Fibroblast of the aortic adventitia (primary cell): ENCODE results near the gene SCLT1. TPM values are rescaled to one million over a fixed set of nuclear protein-coding genes. Genes with fewer than 3 reads are reported as not detected.

Source experiments
- DNase-seq: peaks from one replicate; pipeline ENCODE4 v3.0.0-alpha.2; 2010; ENCODE audit warnings: low read depth
- H3K4me3 ChIP-seq: 2 replicates; pipeline ENCODE4 v1.5.1; 2011; ENCODE audit warnings: low read depth, mild to moderate bottlenecking, control low read depth, low read length, moderate library complexity
- total RNA-seq: library from RNA; depleted of rRNA; stranded (reverse); fragments of >200 nt; gene quantifications from 2 replicates; pipeline ENCODE4 v1.2.3, GENCODE V29; 2012; ENCODE audit warnings: low replicate concordance
- TF ChIP-seq, protein P1 (sequence below): IDR thresholded peaks from 2 replicates; pipeline ENCODE4 v1.5.1; 2011; ENCODE audit warnings: mild to moderate bottlenecking, low read length, control low read depth, inconsistent platforms; ENCODE audit not compliant: insufficient read depth

Gene SCLT1
- total RNA-seq, 1 donor = 16.0 TPM

DNA sequence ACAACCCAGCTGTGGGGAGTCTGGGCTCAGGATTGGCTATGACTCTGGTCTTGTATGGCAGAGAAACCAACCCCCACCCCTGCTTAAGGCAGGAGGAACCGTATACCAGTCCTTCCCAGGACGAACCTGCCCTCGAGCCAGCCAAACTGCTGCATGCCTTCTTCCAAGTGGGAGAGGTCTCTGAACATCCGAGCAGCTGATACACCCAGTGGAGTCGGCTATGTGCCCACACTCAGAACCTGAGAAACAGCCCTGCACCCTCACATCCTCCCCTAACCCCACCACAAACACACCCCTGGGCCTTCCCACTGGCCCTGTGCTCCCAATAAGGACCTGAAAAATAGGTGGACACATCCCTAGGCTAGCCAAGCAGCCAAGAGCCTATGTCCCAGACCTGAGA, 24.4 kb upstream of the SCLT1 start:
- no peak for DNase-seq
- H3K4me3 ChIP-seq = no peak overlapping the region
- TF ChIP-seq, protein P1, sequence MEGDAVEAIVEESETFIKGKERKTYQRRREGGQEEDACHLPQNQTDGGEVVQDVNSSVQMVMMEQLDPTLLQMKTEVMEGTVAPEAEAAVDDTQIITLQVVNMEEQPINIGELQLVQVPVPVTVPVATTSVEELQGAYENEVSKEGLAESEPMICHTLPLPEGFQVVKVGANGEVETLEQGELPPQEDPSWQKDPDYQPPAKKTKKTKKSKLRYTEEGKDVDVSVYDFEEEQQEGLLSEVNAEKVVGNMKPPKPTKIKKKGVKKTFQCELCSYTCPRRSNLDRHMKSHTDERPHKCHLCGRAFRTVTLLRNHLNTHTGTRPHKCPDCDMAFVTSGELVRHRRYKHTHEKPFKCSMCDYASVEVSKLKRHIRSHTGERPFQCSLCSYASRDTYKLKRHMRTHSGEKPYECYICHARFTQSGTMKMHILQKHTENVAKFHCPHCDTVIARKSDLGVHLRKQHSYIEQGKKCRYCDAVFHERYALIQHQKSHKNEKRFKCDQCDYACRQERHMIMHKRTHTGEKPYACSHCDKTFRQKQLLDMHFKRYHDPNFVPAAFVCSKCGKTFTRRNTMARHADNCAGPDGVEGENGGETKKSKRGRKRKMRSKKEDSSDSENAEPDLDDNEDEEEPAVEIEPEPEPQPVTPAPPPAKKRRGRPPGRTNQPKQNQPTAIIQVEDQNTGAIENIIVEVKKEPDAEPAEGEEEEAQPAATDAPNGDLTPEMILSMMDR = no peak

GRCh38 chr4:129113919-129114318, 20.6 kb upstream of the SCLT1 start:
- TF ChIP-seq, protein P1 = no peak
- DNase-seq = no peak
- no peak overlapping the region for H3K4me3 ChIP-seq

GRCh38 chr4:129113434-129113833, 20.1 kb upstream of the SCLT1 start:
- DNase-seq = no peak
- TF ChIP-seq, protein P1 = no peak
- no peak overlapping the region for H3K4me3 ChIP-seq

- DNase-seq = no peak
- TF ChIP-seq, protein P1 = no peak
- no peak overlapping the region for H3K4me3 ChIP-seq
These were observed 18.6 kb upstream of the SCLT1 start for GRCh38 chr4:129111919-129112318.

GRCh38 chr4:129110931-129111330, 17.6 kb upstream of the SCLT1 start:
- DNase-seq = no peak
- H3K4me3 ChIP-seq = no peak overlapping the region
- TF ChIP-seq, protein P1 = no peak

DNA sequence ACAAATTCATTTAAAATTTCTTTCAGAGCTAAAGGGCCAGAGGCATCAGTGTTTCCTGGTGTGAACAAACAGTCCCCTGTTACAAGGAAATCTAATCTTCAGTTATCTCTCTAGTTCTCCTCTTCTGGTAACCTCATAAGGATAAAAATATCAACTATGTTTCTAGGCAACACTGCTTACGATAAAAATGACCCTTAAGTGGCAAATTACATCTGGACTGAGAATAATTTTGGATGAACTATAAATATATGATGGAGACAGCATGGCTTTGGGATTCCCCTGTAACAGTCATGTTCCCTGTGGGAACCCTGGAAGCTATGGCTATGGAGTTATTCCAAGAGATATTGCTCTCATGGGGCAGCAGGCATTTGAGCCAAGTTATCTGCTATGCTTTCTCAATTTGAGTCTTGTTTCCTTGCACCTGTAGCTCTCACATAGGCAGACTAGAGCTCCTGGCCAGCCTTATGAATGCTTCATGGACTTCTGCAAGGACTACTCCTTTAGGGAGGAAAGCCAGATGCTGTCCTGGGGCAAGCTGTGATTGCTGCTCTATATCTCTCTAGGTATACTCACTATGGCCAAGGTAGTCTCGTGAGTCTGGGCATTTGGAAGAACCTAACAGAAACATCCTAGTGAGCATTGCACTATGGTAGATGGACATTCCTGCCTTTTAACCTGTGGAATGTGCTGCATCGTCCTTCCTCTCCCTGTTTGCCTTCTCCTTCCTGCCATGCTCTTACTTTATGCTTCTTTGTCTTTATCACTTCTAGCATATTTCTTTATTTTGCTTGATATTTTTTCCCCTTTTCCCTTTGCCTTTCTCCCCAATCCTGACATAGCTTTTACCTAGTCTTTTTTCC, 16.9 kb upstream of the SCLT1 start:
- H3K4me3 ChIP-seq = no peak overlapping the region
- DNase-seq = no peak
- TF ChIP-seq, protein P1 = no peak
